ENCODE results near the gene PAMR1.

PAMR1 gene

GRCh38 chr11:35398881-35399280 is 126.5 kb downstream of the PAMR1 start:
- peak; percentile 33 for DNase-seq

DNA sequence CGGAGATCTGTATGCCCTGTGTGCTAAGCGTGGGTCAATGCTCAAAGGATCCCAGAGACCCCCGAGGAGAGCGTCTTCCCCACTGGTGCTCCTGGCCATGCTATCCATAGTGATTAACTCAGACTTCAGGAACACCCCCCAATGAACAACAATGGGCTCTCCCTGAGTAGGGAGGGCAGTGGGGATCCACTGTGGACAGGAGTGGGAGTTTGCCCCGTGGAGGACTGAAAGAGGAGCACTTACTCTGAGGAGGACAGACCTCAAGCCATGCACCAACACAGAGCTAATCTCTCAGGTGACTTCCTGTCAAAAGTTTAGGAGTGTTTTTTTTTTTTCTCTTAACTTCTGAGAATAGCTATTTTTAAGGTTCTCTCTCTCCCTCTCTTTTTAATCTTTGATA is 130.5 kb downstream of the PAMR1 start:
- DNase-seq = no peak

GRCh38 chr11:35393098-35393497 is 132.3 kb downstream of the PAMR1 start:
- DNase-seq = no peak

DNA sequence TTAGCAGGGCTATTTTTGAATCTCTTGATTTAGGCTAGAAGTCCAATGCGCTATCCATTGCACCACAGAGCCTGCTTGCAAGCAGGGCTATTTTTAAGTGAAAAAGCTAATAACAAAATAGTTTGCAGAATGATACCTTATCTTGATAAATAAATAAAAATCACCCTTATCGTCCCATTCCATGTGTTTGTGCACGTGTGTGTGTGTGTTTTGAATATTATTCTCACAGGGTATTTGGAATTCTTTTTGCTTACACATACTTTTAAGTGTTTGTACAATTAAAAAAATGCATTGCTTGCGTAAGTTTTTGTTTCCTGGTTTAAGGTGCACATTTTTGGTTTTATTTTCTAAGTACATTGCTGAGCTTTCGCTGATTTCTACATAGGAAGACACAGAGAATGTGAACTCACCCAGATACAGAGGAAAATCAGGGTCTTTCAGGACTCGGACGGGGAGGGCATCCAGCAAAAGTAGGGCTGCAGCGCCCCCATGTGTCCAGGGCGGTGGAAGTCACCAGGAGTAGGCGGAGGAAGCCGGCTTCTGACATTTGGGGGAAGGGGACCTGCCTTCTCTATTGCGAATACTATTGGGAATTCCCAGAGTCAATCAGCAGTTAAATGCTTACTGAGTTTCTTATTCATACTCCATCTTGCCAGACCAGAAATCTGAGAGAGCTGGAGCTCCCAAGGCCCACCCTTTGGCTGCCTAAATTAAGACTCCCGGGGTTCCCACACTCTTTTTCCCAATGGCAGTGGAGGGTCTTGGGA is 133.3 kb downstream of the PAMR1 start:
- peak; percentile 79 for DNase-seq

DNA sequence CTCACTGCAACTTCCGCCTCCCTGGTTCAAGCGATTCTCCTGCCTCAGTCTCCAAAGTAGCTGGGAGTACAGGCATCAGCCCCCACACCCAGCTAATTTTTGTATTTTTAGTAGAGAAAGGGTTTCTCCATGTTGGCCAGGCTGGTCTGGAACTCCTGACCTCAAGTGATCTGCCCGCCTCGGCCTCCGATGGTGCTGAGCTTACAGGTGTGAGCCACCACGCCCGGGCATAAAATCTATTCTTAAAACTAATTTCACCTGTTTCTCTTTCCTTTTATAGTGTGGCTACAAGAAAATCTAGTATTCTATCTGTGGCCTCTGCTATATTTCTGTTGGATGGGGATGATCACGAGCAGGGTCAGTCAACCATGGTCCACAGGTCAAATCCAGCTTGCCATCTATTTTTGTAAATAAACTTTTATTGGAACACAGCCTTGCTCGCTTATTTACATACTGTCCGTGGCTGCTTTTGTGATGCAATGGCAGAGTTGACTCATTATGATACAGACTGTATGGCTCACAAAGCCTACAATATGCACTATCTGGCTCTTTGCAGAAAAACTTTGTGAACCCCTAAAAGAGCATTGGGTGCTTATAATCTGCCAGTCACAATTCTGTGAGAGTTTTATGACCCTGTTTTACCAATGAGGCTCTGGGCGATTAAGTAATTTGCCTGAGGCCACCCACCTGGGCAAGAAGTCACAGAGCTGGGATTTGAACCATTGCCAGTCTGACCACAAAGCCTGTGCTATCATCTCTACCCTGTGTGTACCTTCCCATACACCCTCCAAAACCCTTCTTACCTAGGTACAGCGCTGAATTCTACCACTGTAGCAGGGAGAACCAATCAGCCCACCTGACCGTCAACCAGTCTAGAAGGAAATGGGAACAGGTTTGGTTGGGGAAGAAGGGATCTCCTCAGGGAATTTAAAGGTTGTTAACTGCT is 134.4 kb downstream of the PAMR1 start:
- DNase-seq = peak; percentile 71

DNA sequence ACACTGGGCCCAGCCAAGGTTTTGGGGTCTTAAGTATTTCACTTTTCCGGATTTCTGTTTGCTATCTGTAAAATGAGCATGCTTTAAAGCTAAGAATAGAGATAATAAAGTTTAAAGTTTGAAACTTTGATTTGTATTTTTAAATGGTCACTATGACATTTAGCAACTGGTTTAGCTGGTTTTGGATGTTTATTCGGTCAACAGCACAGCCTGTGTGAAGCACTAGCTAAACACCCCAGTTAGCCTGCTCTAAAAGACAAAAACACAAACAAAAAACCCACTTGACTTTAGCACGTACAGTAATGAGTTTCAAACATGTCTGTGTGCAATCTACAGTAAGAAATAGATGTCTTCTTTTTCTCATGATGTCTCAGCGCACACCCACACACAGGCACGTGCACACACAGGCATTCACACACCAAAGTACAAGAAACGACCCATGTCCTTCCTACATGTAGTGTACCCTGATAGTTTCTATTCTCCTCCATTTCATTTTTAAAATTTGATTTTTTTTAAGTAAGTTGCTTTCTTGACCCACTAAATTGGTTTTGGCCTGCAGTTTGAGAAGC is 135.4 kb downstream of the PAMR1 start:
- no peak for DNase-seq

GRCh38 chr11:35389112-35389511 is 136.3 kb downstream of the PAMR1 start:
- DNase-seq = no peak

- no peak for DNase-seq
Observed at GRCh38 chr11:35388061-35388460, 137.4 kb downstream of the PAMR1 start.

- peak; percentile 24 for DNase-seq
Observed at GRCh38 chr11:35387111-35387982, 138.1 kb downstream of the PAMR1 start.

DNA sequence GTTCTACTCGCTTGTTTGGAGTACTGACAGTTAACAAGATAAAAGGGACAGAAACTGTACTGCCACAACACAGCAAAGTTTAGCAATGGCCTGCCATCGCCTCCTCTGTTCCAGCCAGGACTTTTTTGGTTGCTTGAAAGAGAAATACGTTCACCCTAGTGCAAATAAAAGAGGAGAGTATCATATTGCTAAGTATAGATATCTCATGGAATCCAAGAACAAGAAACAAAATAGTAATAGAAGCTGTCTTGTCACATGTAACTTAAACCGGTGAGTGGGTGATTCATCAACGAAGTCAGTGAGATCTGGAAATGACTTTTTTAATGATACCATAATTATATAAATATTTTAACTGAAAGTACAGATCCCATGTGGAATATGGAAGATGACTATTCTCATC is 141.5 kb downstream of the PAMR1 start:
- DNase-seq = peak; percentile 27

All from fibroblast of skin of right biceps (primary cell).